GM12875 (cell line): Measurements from ENCODE around the gene OR5M8.

Source experiments
- H3K4me3 ChIP-seq: one replicate; pipeline ENCODE4 v1.5.1; 2011; ENCODE audit warnings: low read depth, low read length, control low read depth
- CTCF ChIP-seq: IDR thresholded peaks from 2 replicates; pipeline ENCODE4 v1.5.1; 2011; ENCODE audit warnings: low read depth, mild to moderate bottlenecking, control low read depth, inconsistent platforms, low read length, moderate library complexity, borderline replicate concordance; ENCODE audit not compliant: insufficient read depth

The OR5M8 gene

GRCh38 chr11:56495117-56495516 is 3.9 kb upstream of the OR5M8 start:
- no peak for TF ChIP-seq CTCF
- H3K4me3 ChIP-seq: no peak overlapping the region

GRCh38 chr11:56486801-56487200 is 4.4 kb downstream of the OR5M8 start:
- TF ChIP-seq CTCF: no peak
- H3K4me3 ChIP-seq: no peak overlapping the region

DNA sequence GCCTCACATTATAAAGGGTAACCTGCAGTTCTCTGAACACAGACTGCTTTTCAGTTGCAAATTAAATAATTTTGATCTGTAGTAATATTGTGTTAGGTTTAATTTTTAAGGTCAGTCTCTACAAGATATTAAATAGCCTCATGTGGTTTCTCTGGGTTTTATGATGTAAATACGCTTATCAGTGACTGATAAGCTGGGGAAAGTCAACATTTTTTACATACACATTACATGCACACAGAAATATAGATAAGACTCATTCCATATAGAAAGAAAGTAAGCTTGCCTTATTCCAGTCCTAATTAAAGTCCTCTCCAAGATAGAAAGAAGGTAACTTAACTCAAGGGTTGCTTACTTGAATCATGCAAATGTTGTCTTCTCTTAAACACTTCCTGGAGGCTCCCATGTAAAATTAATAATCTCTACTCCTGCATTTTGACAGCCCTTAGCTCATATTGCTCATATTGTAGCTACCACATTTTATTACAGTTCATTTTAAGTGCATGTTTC is 16.4 kb downstream of the OR5M8 start:
- TF ChIP-seq CTCF: no peak
- H3K4me3 ChIP-seq: no peak overlapping the region

DNA sequence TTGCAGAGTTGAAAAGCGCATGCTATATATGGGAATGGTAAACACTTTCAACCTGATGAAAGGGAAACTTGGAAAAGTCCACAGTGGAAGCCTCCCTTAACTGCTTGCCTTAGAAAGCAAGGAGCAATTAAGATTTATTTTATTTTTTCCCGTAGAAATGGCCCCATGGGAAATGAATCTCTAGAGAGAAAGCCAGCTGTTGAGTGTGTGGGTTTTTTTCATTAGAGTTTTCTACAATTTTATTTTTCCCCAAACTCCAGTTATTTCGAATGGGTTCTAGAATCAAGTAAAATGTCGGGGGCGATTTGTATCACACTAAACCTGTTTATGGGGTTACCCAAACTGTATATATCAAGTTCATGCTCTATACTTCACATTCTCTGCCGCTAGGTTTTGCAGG is 17.9 kb downstream of the OR5M8 start, which contains the start of gene OR5M3:
TSS of gene OR5M3 (minus strand) at position 101 of the 400 bp plus-strand sequence. CDS start 2,855 bp downstream, outside the sequence.
- TF ChIP-seq CTCF: no peak
- H3K4me3 ChIP-seq: no peak within 1 kb of the TSS

DNA sequence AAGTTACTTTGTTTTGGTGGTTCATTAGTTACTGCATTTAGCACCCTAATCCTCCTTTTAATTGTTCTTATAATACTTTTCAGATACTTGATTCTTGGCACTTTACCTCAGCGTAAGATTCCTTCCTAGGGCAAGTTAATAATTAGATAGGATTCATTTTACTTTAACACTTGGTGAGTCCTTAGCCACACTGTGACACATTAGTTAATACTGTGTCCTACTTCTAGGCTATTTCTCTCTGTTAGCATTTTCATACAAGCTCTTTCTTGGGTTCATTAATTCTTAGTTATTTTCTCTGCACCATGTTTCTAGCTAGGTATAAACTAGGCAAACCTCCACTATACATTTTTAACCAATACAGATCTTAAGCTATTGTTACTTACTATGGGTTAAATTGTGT is 34.1 kb downstream of the OR5M8 start:
- H3K4me3 ChIP-seq: no peak overlapping the region

GRCh38 chr11:56453521-56453920 is 37.6 kb downstream of the OR5M8 start:
- no peak overlapping the region for H3K4me3 ChIP-seq
- no peak for TF ChIP-seq CTCF

More for the DNA sequence above, 34.1 kb downstream of the OR5M8 start:
- no peak for TF ChIP-seq CTCF
